HCT116 (cell line): ENCODE data around the gene PMM1. TPM values are rescaled to one million over a fixed set of nuclear protein-coding genes. Genes with fewer than 3 reads are reported as not detected.

Experiments
- ATAC-seq: fragments of 200-7000 bp; cut with Tn5 transposase; 2 replicates; pipeline ENCODE4 v1.9.1; 2020; ENCODE audit warnings: mild to moderate bottlenecking, moderate library complexity
- BruUV-seq: library from RNA; stranded (reverse); fragments of 400-500 nt; replicated peaks from 2 replicates; lab custom pipeline; 2021; lab: Mats Ljungman, UMichigan
- CTCF ChIA-PET: fragments of 300-600 bp; sonication (Branson Sonifier 250); formaldehyde crosslinking; loops from one replicate; lab custom pipeline; 2021; ENCODE audit warnings: antibody characterized with exemption; lab: Charles Lee
- POLR2A ChIA-PET: fragments of 300-600, 350-600 bp; sonication (Branson Sonifier 250); formaldehyde crosslinking; loops from one replicate; lab custom pipeline; 2021; ENCODE audit warnings: antibody characterized with exemption; lab: Charles Lee
- RAD21 ChIA-PET, 2 experiments: fragments of 300-600 bp; sonication (Branson Sonifier 250); formaldehyde crosslinking; loops; one replicate each; lab custom pipeline; 2023; ENCODE audit warnings: low total read pairs in 2 of 2; ENCODE audit not compliant: uncharacterized antibody in 2 of 2, unreplicated experiment in 2 of 2, low non-redundant PET in 1 of 2; lab: Charles Lee
- DNase-seq: peaks from one replicate; pipeline ENCODE4 v3.0.0-alpha.2; 2010; ENCODE audit warnings: low read depth, low spot score
- H2AFZ ChIP-seq: fragments of 200-600 bp; shearing (Covaris generic), sonication (generic); 2 replicates; pipeline ENCODE4 v1.6.1; 2017; ENCODE audit warnings: low read depth, mixed run types, mixed read lengths, antibody characterized with exemption, low read length; ENCODE audit not compliant: poor library complexity, severe bottlenecking
- H3K27ac ChIP-seq: 2 replicates; pipeline ENCODE4 v1.5.1; 2012; ENCODE audit warnings: low read depth, low read length
- H3K27me3 ChIP-seq: fragments of 200-600 bp; sonication (generic); 2 replicates; pipeline ENCODE4 v1.6.1; 2016; ENCODE audit warnings: mixed run types, low read length, mixed read lengths; ENCODE audit not compliant: insufficient read depth
- H3K36me3 ChIP-seq, 2 experiments: fragments of 200-500 bp in 1 of 2; fragments of 200-600 bp in 1 of 2; sonication (Bioruptor generic) in 1 of 2; sonication (generic) in 1 of 2; 2 replicates each; pipeline versions ENCODE4 v1.5.1 to v1.6.1; 2014 to 2016; ENCODE audit warnings: low read length in 2 of 2, inconsistent platforms in 1 of 2, mixed read lengths in 1 of 2, mixed run types in 1 of 2; ENCODE audit not compliant: insufficient read depth in 2 of 2, control insufficient read depth in 1 of 2
- H3K4me1 ChIP-seq, 2 experiments: fragments of 200-600 bp in 1 of 2; sonication (generic) in 1 of 2; 2 replicates each; pipeline versions ENCODE4 v1.5.1 to v1.6.1; 2012 to 2017; ENCODE audit warnings: low read length in 2 of 2, inconsistent platforms in 1 of 2, mild to moderate bottlenecking in 1 of 2, mixed read lengths in 1 of 2, mixed run types in 1 of 2, moderate library complexity in 1 of 2; ENCODE audit not compliant: insufficient read depth in 2 of 2, control insufficient read depth in 1 of 2
- H3K4me2 ChIP-seq: fragments of 200-600 bp; sonication (generic); 2 replicates; pipeline ENCODE4 v1.6.1; 2017; ENCODE audit warnings: mixed run types, low read length, mixed read lengths
- H3K4me3 ChIP-seq, 2 experiments: fragments of 200-600 bp in 1 of 2; sonication (generic) in 1 of 2; replicated peaks in 1 of 2; 2 replicates each; pipeline ENCODE4 v1.5.1; 2011 to 2016; ENCODE audit warnings: low read length in 2 of 2, control low read depth in 1 of 2, low read depth in 1 of 2, mild to moderate bottlenecking in 1 of 2, mixed read lengths in 1 of 2, mixed run types in 1 of 2
- H3K79me2 ChIP-seq: fragments of 200-600 bp; sonication (generic); 2 replicates; pipeline ENCODE4 v1.6.1; 2017; ENCODE audit warnings: mild to moderate bottlenecking, mixed run types, low read length, moderate library complexity, mixed read lengths; ENCODE audit not compliant: insufficient read depth
- H3K9ac ChIP-seq: fragments of 200-600 bp; sonication (generic); 2 replicates; pipeline ENCODE4 v1.6.1; 2016; ENCODE audit warnings: low read length, mixed read lengths
- H3K9me2 ChIP-seq: fragments of 200-600 bp; sonication (generic), shearing (Covaris generic); 2 replicates; pipeline ENCODE4 v1.6.1; 2017; ENCODE audit warnings: mixed run types, mild to moderate bottlenecking, moderate library complexity; ENCODE audit not compliant: insufficient read depth
- H3K9me3 ChIP-seq, 2 experiments: fragments of 200-500 bp in 1 of 2; fragments of 200-600 bp in 1 of 2; sonication (Bioruptor generic) in 1 of 2; sonication (generic) in 1 of 2; 2 replicates each; pipeline ENCODE4 v1.6.1; 2014 to 2017; ENCODE audit warnings: low read length in 2 of 2, mixed read lengths in 2 of 2, inconsistent platforms in 1 of 2, low read depth in 1 of 2, mild to moderate bottlenecking in 1 of 2, mixed run types in 1 of 2, moderate library complexity in 1 of 2; ENCODE audit not compliant: control insufficient read depth in 1 of 2, insufficient read depth in 1 of 2
- H4K20me1 ChIP-seq: fragments of 200-600 bp; sonication (generic), shearing (Covaris generic); 2 replicates; pipeline ENCODE4 v1.6.1; 2017; ENCODE audit warnings: mixed run types, mild to moderate bottlenecking, moderate library complexity; ENCODE audit not compliant: insufficient read depth
- CBX3 ChIP-seq: IDR thresholded peaks from 2 replicates; pipeline ENCODE4 v1.6.1; 2012; ENCODE audit warnings: low read depth
- CEBPB ChIP-seq: IDR thresholded peaks from 2 replicates; pipeline ENCODE4 v1.6.1; 2012; ENCODE audit warnings: low read depth
- EGR1 ChIP-seq: IDR thresholded peaks from 2 replicates; pipeline ENCODE4 v1.6.1; 2012; ENCODE audit warnings: low read depth
- ELF1 ChIP-seq: IDR thresholded peaks from 2 replicates; pipeline ENCODE4 v1.6.1; 2012; ENCODE audit warnings: low read depth, borderline replicate concordance
- EZH2 ChIP-seq: fragments of 200-600 bp; sonication (generic); IDR thresholded peaks from 2 replicates; pipeline ENCODE4 v1.6.1; 2017; ENCODE audit warnings: antibody characterized with exemption, mixed run types
- FOSL1 ChIP-seq: IDR thresholded peaks from 2 replicates; pipeline ENCODE4 v1.6.1; 2012; ENCODE audit warnings: low read depth
- JUND ChIP-seq: IDR thresholded peaks from 2 replicates; pipeline ENCODE4 v1.6.1; 2012
- RAD21 ChIP-seq: IDR thresholded peaks from 2 replicates; pipeline ENCODE4 v1.6.1; 2012; ENCODE audit warnings: low read depth, mild to moderate bottlenecking
- SIN3A ChIP-seq: IDR thresholded peaks from 2 replicates; pipeline ENCODE4 v1.6.1; 2012; ENCODE audit warnings: low read depth
- SP1 ChIP-seq: IDR thresholded peaks from 2 replicates; pipeline ENCODE4 v1.6.1; 2012; ENCODE audit warnings: low read depth
- SRF ChIP-seq: IDR thresholded peaks from 2 replicates; pipeline ENCODE4 v1.6.1; 2012; ENCODE audit warnings: low read depth
- YY1 ChIP-seq: IDR thresholded peaks from 2 replicates; pipeline ENCODE4 v1.6.1; 2011; ENCODE audit warnings: low read length, low read depth, moderate library complexity, mild to moderate bottlenecking; ENCODE audit not compliant: insufficient replicate concordance; ENCODE audit errors: extremely low read depth
- ZNF274 ChIP-seq: fragments of 200-500 bp; sonication (Bioruptor generic); IDR thresholded peaks from 2 replicates; pipeline ENCODE4 v1.6.1; 2014; ENCODE audit warnings: mild to moderate bottlenecking, low read depth, low read length, inconsistent platforms
- intact Hi-C: fragments of 100-400 bp; cut with micrococcal nuclease; formaldehyde crosslinking; loops from 2 replicates; pipeline ENCODE4 v1.10.0; 2022
- total RNA-seq: library from RNA; stranded (reverse); gene quantifications from one replicate; pipeline ENCODE4 v1.2.1, GENCODE V29; 2021; ENCODE audit not compliant: unreplicated experiment
- TF ChIP-seq, protein P1 (sequence below), 3 experiments: fragments of 200-600 bp in 1 of 3; sonication (generic) in 1 of 3; IDR thresholded peaks in 2 of 3; conservative IDR thresholded peaks in 1 of 3; 2 replicates each; pipeline ENCODE4 v1.5.1; 2012 to 2017; ENCODE audit warnings: low read depth in 2 of 3, low read length in 2 of 3, antibody characterized with exemption in 1 of 3, borderline replicate concordance in 1 of 3, control low read depth in 1 of 3, mild to moderate bottlenecking in 1 of 3, mixed read lengths in 1 of 3, mixed run types in 1 of 3, moderate library complexity in 1 of 3; ENCODE audit not compliant: insufficient read depth in 1 of 3
- TF ChIP-seq, protein P2 (sequence below): IDR thresholded peaks from 2 replicates; pipeline ENCODE4 v1.6.1; 2012
- TF ChIP-seq, protein P3 (sequence below): IDR thresholded peaks from 2 replicates; pipeline ENCODE4 v1.6.1; 2012; ENCODE audit warnings: low read depth

PMM1 gene
- total RNA-seq, 1 experiment from 2014 or later = 31.7 TPM

- ATAC-seq (no peak), DNase-seq (no peak)
- Histone ChIP-seq H3K4me2 (no peak overlapping the region), H2AFZ (no peak overlapping the region), H3K4me1 (no peaks in the 10 kb centered on the region), H3K79me2 (peaks cover 77% of the 10 kb centered on the region), H3K36me3 (peaks cover 43 to 56% of the 10 kb centered on the region in 2 experiments), H3K27ac (no peak overlapping the region), H3K9me2 (no peaks in the 10 kb centered on the region), H3K4me3 (no peak overlapping the region), H3K9ac (no peak overlapping the region), H3K9me3 (no peaks in the 10 kb centered on the region), H4K20me1 (no peaks in the 10 kb centered on the region; the same call in 1 of the 2 replicates), H3K27me3 (no peaks in the 10 kb centered on the region)
- BruUV-seq = no TSS peak
- ChIA-PET CTCF (no interaction called here), POLR2A (no interaction called here)
- no peak for TF ChIP-seq JUND
- TF ChIP-seq ELF1 = no peak
- TF ChIP-seq YY1 = no peak
- TF ChIP-seq, protein P1, sequence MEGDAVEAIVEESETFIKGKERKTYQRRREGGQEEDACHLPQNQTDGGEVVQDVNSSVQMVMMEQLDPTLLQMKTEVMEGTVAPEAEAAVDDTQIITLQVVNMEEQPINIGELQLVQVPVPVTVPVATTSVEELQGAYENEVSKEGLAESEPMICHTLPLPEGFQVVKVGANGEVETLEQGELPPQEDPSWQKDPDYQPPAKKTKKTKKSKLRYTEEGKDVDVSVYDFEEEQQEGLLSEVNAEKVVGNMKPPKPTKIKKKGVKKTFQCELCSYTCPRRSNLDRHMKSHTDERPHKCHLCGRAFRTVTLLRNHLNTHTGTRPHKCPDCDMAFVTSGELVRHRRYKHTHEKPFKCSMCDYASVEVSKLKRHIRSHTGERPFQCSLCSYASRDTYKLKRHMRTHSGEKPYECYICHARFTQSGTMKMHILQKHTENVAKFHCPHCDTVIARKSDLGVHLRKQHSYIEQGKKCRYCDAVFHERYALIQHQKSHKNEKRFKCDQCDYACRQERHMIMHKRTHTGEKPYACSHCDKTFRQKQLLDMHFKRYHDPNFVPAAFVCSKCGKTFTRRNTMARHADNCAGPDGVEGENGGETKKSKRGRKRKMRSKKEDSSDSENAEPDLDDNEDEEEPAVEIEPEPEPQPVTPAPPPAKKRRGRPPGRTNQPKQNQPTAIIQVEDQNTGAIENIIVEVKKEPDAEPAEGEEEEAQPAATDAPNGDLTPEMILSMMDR (IDR thresholded peaks at IDR 0.05 in 2 of 3, conservative IDR thresholded peaks at IDR 0.05 in 1 of 3; ENCODE audit: borderline replicate concordance in 1 of 3, insufficient read depth in 1 of 3, low read depth in 2 of 3, low read length in 2 of 3) = no peak
- TF ChIP-seq EZH2 = no peak
- TF ChIP-seq CBX3 = no peak
- TF ChIP-seq, protein P2, sequence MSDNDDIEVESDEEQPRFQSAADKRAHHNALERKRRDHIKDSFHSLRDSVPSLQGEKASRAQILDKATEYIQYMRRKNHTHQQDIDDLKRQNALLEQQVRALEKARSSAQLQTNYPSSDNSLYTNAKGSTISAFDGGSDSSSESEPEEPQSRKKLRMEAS = no peak
- TF ChIP-seq SIN3A = no peak
- TF ChIP-seq ZNF274 = no peak
- no peak for TF ChIP-seq FOSL1
- no peak for TF ChIP-seq SP1
- TF ChIP-seq SRF = no peak
- TF ChIP-seq EGR1 = no peak
- TF ChIP-seq, protein P3, sequence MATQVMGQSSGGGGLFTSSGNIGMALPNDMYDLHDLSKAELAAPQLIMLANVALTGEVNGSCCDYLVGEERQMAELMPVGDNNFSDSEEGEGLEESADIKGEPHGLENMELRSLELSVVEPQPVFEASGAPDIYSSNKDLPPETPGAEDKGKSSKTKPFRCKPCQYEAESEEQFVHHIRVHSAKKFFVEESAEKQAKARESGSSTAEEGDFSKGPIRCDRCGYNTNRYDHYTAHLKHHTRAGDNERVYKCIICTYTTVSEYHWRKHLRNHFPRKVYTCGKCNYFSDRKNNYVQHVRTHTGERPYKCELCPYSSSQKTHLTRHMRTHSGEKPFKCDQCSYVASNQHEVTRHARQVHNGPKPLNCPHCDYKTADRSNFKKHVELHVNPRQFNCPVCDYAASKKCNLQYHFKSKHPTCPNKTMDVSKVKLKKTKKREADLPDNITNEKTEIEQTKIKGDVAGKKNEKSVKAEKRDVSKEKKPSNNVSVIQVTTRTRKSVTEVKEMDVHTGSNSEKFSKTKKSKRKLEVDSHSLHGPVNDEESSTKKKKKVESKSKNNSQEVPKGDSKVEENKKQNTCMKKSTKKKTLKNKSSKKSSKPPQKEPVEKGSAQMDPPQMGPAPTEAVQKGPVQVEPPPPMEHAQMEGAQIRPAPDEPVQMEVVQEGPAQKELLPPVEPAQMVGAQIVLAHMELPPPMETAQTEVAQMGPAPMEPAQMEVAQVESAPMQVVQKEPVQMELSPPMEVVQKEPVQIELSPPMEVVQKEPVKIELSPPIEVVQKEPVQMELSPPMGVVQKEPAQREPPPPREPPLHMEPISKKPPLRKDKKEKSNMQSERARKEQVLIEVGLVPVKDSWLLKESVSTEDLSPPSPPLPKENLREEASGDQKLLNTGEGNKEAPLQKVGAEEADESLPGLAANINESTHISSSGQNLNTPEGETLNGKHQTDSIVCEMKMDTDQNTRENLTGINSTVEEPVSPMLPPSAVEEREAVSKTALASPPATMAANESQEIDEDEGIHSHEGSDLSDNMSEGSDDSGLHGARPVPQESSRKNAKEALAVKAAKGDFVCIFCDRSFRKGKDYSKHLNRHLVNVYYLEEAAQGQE = no peak
- no peak for TF ChIP-seq CEBPB
- TF ChIP-seq RAD21 = no peak
- TF ChIP-seq, all 23 proteins: peak for 0
- intact Hi-C loops = no loop called here
- RAD21 ChIA-PET = no interaction called here
Measured at GRCh38 chr22:41534219-41534618, 55.4 kb downstream of the PMM1 start.
